Stimulated activated CD4-positive, alpha-beta T cell treated with anti-CD3 and anti-CD28 coated beads, Interleukin-2, amount 100 ng/mL, for 4 hours (primary cell): Measurements from ENCODE around the gene LBH.

Experiments used
- DNase-seq: peaks from one replicate; pipeline ENCODE4 v3.0.0-alpha.2; 2020; ENCODE audit warnings: low read depth

Gene LBH

GRCh38 chr2:30306522-30306921, 75.2 kb downstream of the LBH start:
- no peak for DNase-seq

- no peak for DNase-seq
These were observed 76.9 kb downstream of the LBH start for GRCh38 chr2:30308280-30308679.
